Vein endothelial cell (primary cell): ENCODE results near the gene KCNJ8. TPM values are rescaled to one million over a fixed set of nuclear protein-coding genes. Genes with fewer than 3 reads are reported as not detected.

ENCODE experiments used
- total RNA-seq: library from RNA; depleted of rRNA; stranded (reverse); fragments of >200 nt; gene quantifications from 2 replicates; pipeline ENCODE4 v1.2.3, GENCODE V29; 2012

The KCNJ8 gene
- total RNA-seq, result under 0.01 and 0.10 TPM in 2 replicates

GRCh38 chr12:21774358-21775132 lies at the start of gene KCNJ8:
KCNJ8 (minus strand) TSS chr12:21774706; CDS start chr12:21773616, 1,090 bp downstream.

Other genes with a start within 250 kb of the KCNJ8 start
- under 0.01 and 0.10 TPM in 2 replicates for gene SPX, start 248.4 kb downstream of the KCNJ8 start, total RNA-seq
- gene GYS2, start 169.9 kb downstream of the KCNJ8 start, total RNA-seq, result not detected in 2 replicates
- gene LDHB, start 116.9 kb downstream of the KCNJ8 start, total RNA-seq, result 416 and 541 TPM in 2 replicates
- gene ABCC9, start 166.7 kb upstream of the KCNJ8 start, total RNA-seq, result under 0.01 and 0.10 TPM in 2 replicates